Fibroblast of skin of scalp (primary cell): ENCODE results near the gene RPL13.

Source experiments
- DNase-seq: peaks from one replicate; pipeline ENCODE4 v3.0.0-alpha.2; 2013

The RPL13 gene

GRCh38 chr16:89599451-89599858 is 39.0 kb downstream of the RPL13 start:
- DNase-seq = no peak

GRCh38 chr16:89599902-89600301 is 39.4 kb downstream of the RPL13 start:
- no peak for DNase-seq

- DNase-seq = no peak
Measured at GRCh38 chr16:89600427-89600826, 39.9 kb downstream of the RPL13 start.

GRCh38 chr16:89600956-89601355 is 40.5 kb downstream of the RPL13 start:
- DNase-seq = no peak

- no peak for DNase-seq
Measured at GRCh38 chr16:89601906-89602272, 41.4 kb downstream of the RPL13 start.

GRCh38 chr16:89602273-89602951 is 41.9 kb downstream of the RPL13 start:
- peak; percentile 76 for DNase-seq

- DNase-seq = no peak
Measured at GRCh38 chr16:89602952-89603590, 42.6 kb downstream of the RPL13 start.

GRCh38 chr16:89604764-89605163 is 44.3 kb downstream of the RPL13 start:
- no peak for DNase-seq

- DNase-seq = no peak
Measured at GRCh38 chr16:89605186-89605970, 44.9 kb downstream of the RPL13 start.

- no peak for DNase-seq
Measured at GRCh38 chr16:89606006-89606405, 45.5 kb downstream of the RPL13 start.

- DNase-seq = no peak
Measured at GRCh38 chr16:89607453-89607852, 47.0 kb downstream of the RPL13 start.

- no peak for DNase-seq
Measured at GRCh38 chr16:89607937-89608740, 47.7 kb downstream of the RPL13 start.

- DNase-seq = no peak
Measured at GRCh38 chr16:89610108-89610453, 49.6 kb downstream of the RPL13 start.

GRCh38 chr16:89612415-89613166 is 52.1 kb downstream of the RPL13 start:
- no peak for DNase-seq

- no peak for DNase-seq
Measured at GRCh38 chr16:89613231-89613953, 52.9 kb downstream of the RPL13 start, which contains the start of gene DPEP1. TSS of gene DPEP1 (plus strand) at chr16:89613642. CDS start at chr16:89630411, 16,769 bp downstream.

- no peak for DNase-seq
Measured at GRCh38 chr16:89613954-89614459, 53.5 kb downstream of the RPL13 start.
